NCI-H2227 (cell line): ENCODE data around the gene OR5H15.
"Not testable (repeated sequence)": the region's sequence is repeated elsewhere in the genome, so short reads cannot be mapped to it uniquely, and the experiment has no call there.

Experiments used
- DNase-seq: peaks from one replicate; lab custom pipeline; 2025; ENCODE audit not compliant: unreplicated experiment; lab: John Stamatoyannopoulos, UW

The OR5H15 gene

GRCh38 chr3:98166396-98166795 is at the start of gene OR5H15:
Gene OR5H15 (plus strand): TSS chr3:98166696. CDS start chr3:98168700, 2,004 bp downstream.
- no peak for DNase-seq

DNA sequence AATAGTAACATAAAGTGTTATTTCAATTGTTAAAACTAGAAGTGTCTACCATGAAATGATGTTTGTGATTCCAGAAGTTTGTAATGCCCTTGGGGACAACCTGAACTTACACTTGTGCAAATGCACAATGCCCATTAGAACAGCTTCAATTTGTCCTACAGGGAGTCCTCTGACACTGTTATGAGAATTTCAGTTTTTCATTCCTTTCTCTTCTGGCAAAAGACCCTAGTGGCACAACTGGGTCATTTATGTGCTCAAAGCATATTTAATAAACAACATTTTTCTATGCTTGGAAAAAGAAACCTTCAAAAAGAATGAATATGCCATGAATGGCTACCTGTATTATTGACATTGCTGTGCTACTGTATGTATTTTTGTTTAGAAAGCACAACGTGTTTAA is 36.1 kb upstream of the OR5H15 start, which contains the start of gene OR5H1:
OR5H1 (plus strand) TSS at position 301 of the 400 bp plus-strand sequence. CDS start 1,977 bp downstream, outside the sequence.
- DNase-seq, result no peak

DNA sequence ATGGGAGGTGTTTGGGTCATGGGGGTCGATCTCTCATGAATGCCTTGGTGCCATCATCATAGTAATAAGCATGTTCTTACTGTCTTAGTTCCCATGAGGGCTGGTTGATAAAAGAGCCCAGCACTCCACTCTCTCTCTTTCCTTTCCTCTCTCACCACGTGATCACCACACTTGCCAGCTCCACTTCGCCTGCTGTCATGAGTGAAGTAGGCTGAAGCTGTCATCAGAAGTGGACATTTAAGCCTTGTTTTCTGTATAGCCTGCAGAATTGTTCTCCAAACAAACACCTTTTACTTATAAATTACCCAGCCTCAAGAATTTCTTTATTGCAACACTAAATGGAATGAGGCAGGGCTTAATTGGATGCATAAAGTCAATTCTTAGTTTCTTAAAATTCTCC is 29.9 kb upstream of the OR5H15 start:
- DNase-seq, result no peak

DNA sequence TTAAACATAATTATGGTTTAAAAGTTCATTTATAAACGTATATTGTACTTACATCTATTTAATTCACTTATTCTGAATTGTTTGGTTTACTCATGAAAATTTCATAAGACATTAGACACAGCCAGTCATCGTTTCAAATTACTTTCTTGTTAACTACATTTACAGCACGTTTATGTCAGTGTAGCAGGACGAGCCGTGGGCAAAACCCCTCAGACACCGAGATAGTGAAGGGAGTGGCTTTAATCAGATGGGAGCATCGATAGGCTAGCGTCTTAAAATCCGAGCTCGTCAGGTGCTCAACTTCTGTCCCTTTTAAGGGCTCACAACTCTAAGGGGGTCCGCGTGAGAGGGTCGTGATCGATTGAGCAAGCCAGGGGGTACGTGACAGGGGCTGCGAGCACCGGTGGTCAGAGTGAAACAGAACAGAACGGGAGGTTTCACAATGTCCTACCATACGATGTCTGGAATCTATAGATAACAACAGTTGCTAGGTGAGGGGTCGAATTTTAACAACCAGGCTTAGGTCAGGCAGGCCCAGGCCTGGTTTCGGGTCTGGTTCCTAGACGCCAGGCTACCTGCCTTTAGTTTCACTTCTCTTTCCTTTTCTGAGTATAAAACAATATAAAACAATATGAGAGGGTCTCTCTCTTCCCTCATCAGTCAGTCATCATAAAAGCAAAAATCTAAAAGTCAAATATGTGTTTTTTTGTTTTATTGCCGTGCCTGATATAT is 28.5 kb upstream of the OR5H15 start:
- DNase-seq, result not testable (repeated sequence)

DNA sequence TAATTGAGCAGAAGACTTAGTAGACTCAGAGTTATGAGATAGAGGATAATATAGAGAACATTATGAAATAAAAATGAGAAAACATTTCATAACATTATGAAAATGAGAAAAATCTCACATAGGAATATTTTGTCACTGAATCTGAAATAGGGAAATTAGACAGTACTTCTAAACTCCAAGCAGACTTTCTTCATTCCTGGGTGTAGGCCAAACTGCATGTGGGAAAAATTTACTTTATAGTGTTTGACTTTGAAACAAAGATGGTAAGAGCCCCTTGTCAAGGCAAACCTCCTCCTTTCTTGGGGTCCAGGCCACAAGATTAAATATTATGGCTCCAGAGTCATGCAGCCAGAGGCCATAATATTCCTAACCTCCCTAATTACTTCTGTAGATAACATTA is 26.0 kb upstream of the OR5H15 start:
- no peak for DNase-seq

- no peak for DNase-seq
These were observed 19.3 kb upstream of the OR5H15 start, which contains the start of gene OR5H14 for GRCh38 chr3:98147179-98147578. Gene OR5H14 (plus strand): TSS chr3:98147479. CDS start chr3:98149386, 1,907 bp downstream.

DNA sequence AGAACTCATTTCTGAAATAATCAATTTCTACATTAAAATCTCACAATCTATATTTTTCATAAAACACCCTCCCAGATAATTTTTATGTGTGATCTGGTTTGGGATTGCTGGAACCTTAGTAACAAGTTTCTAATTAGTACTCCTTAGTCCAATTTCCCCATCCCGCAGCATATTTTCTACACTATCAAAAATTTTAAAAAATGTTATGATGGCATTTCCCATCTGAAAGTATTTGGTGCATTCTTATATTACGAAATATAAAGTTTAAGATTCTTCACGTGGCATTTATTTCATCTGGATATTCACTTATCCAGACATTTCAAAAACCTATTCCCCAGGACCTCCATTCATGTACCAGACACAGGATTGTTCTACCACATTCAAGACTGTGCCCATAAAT is 17.7 kb upstream of the OR5H15 start:
- DNase-seq, result no peak

- DNase-seq, result not testable (repeated sequence)
These were observed 17.0 kb upstream of the OR5H15 start for GRCh38 chr3:98149456-98149855.

DNA sequence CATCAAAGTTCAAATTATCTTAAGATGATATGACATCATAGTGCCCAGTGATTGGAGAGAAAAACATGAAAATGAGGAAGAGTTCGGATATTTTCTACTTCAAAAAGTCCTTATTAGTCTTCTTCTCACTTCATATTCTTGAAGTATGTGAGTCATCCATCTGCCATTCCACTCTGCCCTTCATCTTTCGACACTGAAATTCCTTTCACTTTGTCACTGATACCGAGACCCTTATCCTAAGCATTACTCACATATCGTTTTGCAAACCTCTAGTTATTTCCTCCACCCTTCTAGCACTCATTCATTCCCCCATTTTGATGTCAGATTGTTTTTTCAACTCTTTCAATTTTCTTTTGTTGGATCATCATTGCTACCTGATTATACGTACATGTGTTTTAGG is 15.3 kb upstream of the OR5H15 start:
- no peak for DNase-seq

GRCh38 chr3:98171071-98171470 is 4.6 kb downstream of the OR5H15 start:
- no peak for DNase-seq

DNA sequence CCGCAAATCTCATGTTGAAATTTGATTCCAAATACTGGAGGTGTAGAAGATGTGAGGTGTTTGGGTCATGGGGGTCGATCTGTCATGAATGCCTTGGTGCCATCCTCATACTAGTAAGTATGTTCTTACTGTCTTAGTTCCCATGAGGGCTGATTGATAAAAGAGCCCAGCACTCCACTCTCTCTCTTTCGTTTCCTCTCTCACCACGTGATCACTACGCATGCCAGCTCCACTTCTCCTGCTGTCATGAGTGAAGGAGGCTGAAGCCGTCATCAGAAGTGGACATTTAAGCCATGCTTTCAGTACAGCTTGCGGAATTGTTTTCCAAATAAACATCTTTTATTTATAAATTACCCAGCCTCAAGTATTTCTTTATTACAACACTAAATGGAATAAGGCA is 6.1 kb downstream of the OR5H15 start:
- DNase-seq, result no peak

DNA sequence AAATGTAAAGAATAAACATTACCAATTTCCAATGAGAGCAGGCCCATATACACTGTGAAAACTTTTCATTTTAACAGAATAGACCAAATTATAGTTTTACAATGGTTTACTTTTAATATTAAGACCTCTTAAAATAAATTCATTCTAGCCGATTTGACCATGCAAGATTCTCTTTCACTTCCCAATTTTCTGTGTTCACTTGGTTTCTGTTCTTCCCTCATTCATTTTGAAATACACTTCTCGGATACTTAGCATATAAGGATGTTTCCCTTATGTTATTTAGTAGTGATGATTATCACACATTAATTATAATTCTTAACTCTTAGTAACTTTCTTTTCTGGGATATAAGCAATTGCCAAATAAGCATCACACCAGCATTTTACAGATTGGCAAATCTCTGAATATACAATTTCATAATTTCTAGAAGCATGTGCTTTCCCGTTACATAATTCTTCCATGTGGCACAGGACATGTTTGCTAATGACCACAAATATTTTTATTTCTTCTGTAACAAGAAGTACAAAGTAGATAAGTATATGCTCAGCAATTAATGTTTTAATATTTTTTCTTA is 13.9 kb downstream of the OR5H15 start:
- DNase-seq, result no peak

DNA sequence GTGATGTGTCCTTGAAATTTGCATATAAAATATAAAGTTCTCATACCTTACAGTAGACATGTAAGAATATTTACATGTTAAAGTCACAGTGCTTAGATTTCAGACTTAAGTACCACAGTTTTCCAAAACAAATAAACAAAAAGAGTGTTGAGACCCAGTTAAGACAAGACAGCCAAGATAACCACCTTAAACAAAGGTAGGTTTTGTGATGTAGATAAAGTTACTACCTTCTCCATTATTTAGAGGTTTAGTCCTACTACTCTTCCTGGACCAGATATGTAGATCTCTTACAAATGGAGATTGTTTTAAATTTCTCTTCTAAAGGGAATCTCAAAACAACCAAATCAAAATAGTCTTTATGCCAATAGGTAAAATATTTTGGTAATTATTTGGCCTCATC is 15.7 kb downstream of the OR5H15 start:
- DNase-seq, result no peak

- no peak for DNase-seq
These were observed 18.7 kb downstream of the OR5H15 start for GRCh38 chr3:98185180-98185579.

DNA sequence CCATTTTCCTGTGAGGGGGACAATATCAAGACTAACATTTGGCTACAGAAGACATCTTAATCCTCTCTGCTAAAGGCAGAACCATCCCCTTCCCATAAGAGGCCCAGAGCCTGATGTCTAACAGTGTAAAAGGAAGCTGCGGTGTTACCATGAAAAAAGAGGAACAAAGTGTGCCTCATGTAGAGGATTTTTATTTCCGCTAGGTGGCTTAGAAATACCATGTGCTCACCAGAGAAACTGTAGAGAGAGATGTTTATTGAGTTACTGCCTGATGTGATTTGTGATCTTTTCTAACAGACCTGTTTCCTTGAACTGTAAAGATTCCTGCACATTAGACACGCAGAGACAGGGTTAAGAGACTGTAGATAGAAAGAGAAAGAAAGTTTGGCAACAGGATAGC is 22.0 kb downstream of the OR5H15 start:
- no peak for DNase-seq

- DNase-seq, result not testable (repeated sequence)
These were observed 24.4 kb downstream of the OR5H15 start for GRCh38 chr3:98190911-98191310.

- DNase-seq, result not testable (repeated sequence)
These were observed 29.8 kb downstream of the OR5H15 start for GRCh38 chr3:98196293-98196692.

- DNase-seq, result no peak
These were observed 32.5 kb downstream of the OR5H15 start for GRCh38 chr3:98199020-98199419.

GRCh38 chr3:98209244-98209643 is 42.7 kb downstream of the OR5H15 start:
- no peak for DNase-seq

- DNase-seq, result no peak
These were observed 46.8 kb downstream of the OR5H15 start for GRCh38 chr3:98213276-98213675.

DNA sequence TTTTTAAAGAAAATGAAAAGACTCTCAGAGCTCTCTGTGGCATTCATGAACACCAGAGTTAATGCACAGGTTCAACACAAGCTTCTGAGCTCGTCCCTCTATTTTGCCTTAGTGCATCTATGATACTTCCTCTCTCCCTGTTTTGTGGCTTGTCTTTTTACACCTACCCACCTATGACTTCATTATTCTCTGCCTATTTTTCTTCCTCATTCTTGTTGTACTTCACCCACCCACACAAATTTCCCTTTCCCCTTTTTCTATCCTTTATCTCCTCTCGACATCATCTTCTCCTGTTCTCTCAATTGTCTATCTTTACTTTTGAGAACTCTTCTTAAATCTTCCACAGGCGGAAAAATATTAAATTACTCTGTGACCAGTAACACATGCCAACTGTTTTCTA is 48.6 kb downstream of the OR5H15 start:
- DNase-seq, result no peak
